Measurements from ENCODE around the gene MYCBP2. TPM values are rescaled to one million over a fixed set of nuclear protein-coding genes. Genes with fewer than 3 reads are reported as not detected.

Gene MYCBP2
- total and polyA plus RNA-seq, 9 donors: 45.6 to 145 (median 100) TPM

GRCh38 chr13:77093735-77094134, 233.2 kb downstream of the MYCBP2 start:
- WGBS, 3 donors: 34 to 55% (median 41%) methylated on average over 1 of the region's 1 CpG
- H3K36me3 ChIP-seq: no peaks in the 10 kb centered on the region

DNA sequence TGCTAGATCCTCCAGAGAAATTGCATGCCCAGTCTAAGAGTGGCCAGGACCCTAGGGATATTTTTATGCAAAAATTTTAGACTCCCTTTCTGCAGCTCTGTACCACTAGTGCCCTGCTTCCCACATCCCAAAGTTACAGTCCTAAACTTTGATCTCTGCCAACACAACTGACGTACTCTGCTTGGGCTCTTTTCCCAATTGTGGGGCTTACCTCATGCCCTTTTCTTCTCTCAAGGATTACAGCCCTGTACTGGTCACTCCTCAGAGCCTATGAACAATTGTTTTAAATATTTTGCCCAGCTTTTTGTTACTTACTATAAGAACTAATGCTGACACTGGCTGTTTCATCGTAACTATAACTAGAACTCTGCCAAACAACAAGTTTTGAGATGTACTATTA, 242.1 kb downstream of the MYCBP2 start:
- Histone ChIP-seq H3K9me3 (no peaks in the 10 kb centered on the region), H3K4me1 (ENCODE audit: insufficient read depth) (no peaks in the 10 kb centered on the region), H3K36me3 (no peaks in the 10 kb centered on the region), H3K4me3 (no peak overlapping the region), H3K27ac (no peak overlapping the region), H3K27me3 (no peaks in the 10 kb centered on the region)
- TF ChIP-seq POLR2A (IDR thresholded peaks at IDR 0.05): no peak
- TF ChIP-seq, protein P1, sequence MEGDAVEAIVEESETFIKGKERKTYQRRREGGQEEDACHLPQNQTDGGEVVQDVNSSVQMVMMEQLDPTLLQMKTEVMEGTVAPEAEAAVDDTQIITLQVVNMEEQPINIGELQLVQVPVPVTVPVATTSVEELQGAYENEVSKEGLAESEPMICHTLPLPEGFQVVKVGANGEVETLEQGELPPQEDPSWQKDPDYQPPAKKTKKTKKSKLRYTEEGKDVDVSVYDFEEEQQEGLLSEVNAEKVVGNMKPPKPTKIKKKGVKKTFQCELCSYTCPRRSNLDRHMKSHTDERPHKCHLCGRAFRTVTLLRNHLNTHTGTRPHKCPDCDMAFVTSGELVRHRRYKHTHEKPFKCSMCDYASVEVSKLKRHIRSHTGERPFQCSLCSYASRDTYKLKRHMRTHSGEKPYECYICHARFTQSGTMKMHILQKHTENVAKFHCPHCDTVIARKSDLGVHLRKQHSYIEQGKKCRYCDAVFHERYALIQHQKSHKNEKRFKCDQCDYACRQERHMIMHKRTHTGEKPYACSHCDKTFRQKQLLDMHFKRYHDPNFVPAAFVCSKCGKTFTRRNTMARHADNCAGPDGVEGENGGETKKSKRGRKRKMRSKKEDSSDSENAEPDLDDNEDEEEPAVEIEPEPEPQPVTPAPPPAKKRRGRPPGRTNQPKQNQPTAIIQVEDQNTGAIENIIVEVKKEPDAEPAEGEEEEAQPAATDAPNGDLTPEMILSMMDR (IDR thresholded peaks at IDR 0.05): no peak
- TF ChIP-seq EP300 (IDR thresholded peaks at IDR 0.05): no peak
- WGBS, 3 donors: 72 to 82% (median 81%) methylated on average over 2 of the region's 2 CpGs
- no peak for DNase-seq
- intact Hi-C loops (cut with DNase I): no loop called here

More at GRCh38 chr13:77093735-77094134, 233.2 kb downstream of the MYCBP2 start:
- no peak for TF ChIP-seq POLR2A (IDR thresholded peaks at IDR 0.05)
- TF ChIP-seq, protein P1 (IDR thresholded peaks at IDR 0.05): no peak
- no peak for TF ChIP-seq EP300 (IDR thresholded peaks at IDR 0.05)
- intact Hi-C loops (cut with DNase I): no loop called here
- no peak for DNase-seq
- Histone ChIP-seq H3K4me3 (no peak overlapping the region), H3K9me3 (no peaks in the 10 kb centered on the region), H3K4me1 (ENCODE audit: insufficient read depth) (no peaks in the 10 kb centered on the region), H3K27ac (no peak overlapping the region), H3K27me3 (no peaks in the 10 kb centered on the region)

DNA sequence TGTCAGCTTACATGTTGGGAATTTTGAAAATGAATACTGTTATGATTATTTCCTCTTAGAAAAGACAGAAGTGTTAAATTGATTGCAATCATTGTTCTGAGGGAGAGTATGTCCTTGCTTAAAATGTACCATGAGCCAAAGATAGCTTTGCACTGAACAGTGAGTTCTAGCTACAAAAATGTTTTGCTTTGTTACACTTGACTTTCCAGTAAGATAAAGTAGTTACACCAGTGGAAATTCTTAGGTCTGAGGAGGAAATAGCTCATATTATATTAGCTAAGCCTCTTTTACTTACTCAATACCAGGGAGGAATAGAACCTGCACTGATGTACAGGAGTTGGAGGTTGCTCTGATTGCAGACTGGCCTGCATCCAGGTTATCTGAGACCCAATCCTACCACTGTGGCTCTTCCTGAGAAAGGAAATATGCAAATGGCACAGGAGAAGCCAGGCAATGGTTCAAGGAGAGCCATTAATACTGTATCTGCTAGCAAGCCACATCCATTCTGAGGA, 246.9 kb downstream of the MYCBP2 start:
- Histone ChIP-seq H3K27ac (no peak overlapping the region), H3K4me1 (ENCODE audit: insufficient read depth) (no peaks in the 10 kb centered on the region), H3K4me3 (no peak overlapping the region), H3K27me3 (no peaks in the 10 kb centered on the region), H3K36me3 (no peaks in the 10 kb centered on the region), H3K9me3 (no peaks in the 10 kb centered on the region)
- TF ChIP-seq POLR2A (IDR thresholded peaks at IDR 0.05): no peak
- TF ChIP-seq EP300 (IDR thresholded peaks at IDR 0.05): no peak
- TF ChIP-seq, protein P1 (IDR thresholded peaks at IDR 0.05): no peak
- intact Hi-C loops (cut with DNase I): no loop called here
- no peak for DNase-seq

- no peak overlapping the region for H3K27ac ChIP-seq
- no peaks in the 10 kb centered on the region for H3K4me1 ChIP-seq (ENCODE audit: insufficient read depth)
- TF ChIP-seq EP300 (IDR thresholded peaks at IDR 0.05) (no peak), POLR2A (IDR thresholded peaks at IDR 0.05) (no peak)
- TF ChIP-seq, protein P1 (IDR thresholded peaks at IDR 0.05): no peak
- no peak for DNase-seq
- H3K9me3 ChIP-seq: no peaks in the 10 kb centered on the region
- intact Hi-C loops (cut with DNase I): no loop called here
- 93 to 99% (median 93%) methylated on average over 2 of the region's 2 CpGs for WGBS, 3 donors
- no peaks in the 10 kb centered on the region for H3K36me3 ChIP-seq
- no peaks in the 10 kb centered on the region for H3K27me3 ChIP-seq
- no peak overlapping the region for H3K4me3 ChIP-seq
Measured at GRCh38 chr13:77067519-77067918, 259.4 kb downstream of the MYCBP2 start.
